GM21576 (cell line): Measurements from ENCODE around the gene DPM1.

Experiments used
- ATAC-seq: cut with Tn5 transposase; IDR thresholded peaks from one replicate; pipeline ENCODE4 v1.9.1; 2021; ENCODE audit warnings: mild to moderate bottlenecking, moderate library complexity; ENCODE audit not compliant: unreplicated experiment

DPM1 gene

DNA sequence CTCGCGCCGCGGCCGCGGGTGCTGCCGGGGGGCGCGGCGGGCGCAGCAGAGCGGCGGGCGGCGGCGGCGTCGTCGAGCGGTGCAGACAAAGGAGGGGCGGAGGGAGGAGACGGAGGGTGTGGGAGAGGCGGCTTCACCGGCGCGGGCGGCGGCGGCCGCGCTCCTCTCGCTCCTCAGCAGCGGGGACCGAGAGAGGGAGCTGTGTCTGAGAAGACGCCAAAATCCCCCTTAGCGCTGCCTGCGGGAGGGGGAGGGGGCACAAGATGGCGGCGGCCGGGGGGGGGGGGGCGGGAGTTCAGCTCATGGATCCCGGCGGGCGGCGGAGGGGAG, 27.4 kb downstream of the DPM1 start:
- peak; percentile 14 for ATAC-seq

DNA sequence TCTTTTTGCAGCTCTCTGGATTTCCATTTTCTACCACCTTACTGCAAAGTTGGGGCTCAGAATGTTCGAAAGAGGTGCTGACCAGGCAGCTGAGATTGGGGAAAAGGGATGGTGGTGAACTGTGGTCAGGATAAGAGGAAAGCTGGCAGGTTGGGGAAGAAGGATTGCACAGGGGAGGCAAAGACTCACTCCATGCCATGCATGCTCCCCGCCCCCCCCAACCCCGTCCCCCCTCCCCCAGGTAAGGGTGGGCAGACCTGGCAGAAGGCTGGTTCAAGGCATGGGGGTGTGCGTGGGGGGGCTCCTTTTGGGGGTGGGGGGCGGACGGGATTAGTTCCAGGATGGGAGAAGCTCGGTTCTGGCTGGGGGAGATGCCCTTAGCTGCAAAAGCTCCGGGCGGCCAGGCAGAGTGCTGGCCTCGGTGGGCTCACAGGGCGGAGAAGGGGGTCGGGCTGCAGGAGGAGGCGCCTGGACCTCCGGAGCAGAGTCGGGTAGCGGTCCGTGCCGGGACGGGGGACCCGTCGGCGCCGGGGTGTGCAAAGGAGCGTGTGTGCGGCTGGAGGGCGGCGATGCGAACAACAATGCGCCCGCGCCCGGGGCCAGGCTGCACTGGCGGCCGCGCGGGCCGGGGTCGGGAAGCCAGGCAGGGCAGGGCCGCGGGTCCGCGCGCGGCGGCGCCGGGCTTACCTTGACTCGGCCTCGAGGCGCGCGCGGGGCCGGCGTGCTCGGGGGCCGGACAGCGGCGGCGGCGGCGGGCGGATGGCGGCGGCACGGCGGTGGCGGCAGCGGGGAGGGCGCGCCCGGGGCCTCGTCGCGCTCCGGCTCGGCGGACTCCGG, 28.0 kb downstream of the DPM1 start:
- peak; percentile 1 for ATAC-seq

DNA sequence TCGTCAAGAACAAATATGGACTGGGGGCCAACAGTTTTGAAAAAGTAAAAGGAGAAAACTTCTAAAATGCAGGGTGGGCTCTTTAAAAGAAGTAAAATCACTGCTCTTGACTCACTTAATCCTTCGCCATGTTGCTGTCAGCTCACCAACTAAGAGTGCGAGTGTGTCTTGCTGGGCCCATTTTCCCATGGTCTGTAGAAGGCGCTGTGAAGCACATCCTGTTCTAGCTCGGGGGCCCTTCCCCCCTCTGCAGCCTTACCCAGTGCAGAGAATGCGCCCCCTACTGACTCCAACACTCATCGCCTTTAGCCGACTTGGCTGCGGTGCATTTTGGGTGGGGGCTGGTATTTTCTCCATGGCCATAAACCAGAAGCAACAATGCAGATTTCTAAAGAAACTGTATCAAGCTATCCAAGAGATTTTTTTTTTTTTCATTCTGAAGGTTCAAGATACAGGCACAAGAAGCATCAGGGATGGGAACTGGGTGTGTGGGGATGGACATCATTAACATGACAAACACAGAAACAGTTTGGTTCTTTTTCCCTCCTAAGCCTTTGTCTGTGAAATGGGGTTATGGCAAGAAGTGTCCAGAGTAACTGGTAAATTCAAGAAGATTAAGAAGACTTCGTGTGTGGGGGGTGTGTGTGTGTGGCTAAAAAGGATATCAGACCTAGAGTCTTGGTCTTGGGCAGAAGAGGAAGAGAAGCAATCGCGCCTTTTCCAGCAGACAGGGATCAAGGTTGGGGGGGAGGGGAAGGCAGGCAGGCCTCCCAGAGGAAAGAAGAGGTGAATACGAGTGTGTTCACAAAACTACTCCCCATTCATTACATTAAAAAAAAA, 28.8 kb downstream of the DPM1 start:
- peak; percentile 63 for ATAC-seq

DNA sequence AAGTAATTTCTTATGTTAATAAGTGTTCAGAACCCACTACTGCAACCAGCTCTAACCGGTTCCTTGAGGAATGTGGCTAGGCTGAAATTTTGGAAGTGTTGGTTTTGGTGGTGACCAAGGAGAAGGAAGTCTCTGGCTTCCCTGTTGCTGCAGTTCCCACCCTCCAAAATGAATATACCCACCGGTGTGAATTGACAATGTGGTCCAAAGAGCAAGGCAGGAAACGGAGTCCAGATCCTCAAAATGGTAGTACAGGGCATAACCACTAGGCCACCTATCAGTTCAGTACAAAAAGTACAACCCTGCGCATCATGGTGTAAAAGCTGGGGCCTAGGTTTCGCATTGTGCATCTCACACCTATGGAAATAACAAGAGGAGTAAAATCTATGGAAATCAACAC, 29.9 kb downstream of the DPM1 start:
- no peak for ATAC-seq

DNA sequence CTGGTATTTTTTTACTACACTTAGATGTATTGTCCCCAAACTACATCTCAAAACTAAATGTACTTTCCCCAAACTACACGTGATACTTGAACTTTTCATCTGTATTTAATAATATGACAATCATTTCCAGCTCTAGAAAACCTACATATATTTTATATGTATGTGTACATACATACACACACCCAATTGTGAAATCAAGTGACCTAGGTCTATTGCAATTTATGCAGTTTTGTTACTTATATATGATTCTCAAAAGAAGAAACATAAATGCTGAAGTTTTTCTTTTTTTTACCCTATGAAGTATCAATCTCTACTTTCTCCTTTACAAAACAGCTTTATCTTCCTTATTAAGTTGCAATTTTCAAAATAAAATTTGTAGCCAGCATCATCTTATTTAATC, 31.8 kb downstream of the DPM1 start:
- no peak for ATAC-seq

DNA sequence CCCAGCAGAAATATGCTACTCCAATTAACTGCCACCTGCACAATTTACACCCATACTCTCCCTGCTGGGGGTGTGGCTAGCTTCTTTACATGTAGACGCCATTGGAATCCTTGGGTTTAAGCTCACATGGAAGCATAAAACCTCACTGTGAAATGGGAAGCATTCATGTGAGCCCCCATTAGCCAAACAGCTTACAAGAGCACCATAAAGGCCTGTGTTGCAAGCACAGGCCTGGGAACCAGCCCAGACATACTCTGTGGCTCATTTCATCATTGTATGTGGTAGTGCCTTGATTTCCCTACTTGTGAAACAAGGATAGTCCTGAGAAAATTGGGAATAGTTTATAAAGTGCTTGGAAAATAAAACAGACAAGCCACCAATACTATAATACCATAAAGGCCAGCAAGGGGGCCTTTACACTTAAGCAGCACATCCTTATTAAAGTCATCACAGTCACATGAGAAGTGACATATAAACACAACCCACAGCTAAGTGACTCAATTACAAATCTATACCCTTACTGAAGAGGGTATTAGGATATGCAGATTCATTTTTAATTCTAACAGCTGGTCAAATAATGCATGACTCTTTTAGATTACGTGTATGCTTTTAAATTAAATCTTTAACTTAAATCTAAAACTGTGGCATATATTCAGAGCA, 33.9 kb downstream of the DPM1 start:
- ATAC-seq = no peak

DNA sequence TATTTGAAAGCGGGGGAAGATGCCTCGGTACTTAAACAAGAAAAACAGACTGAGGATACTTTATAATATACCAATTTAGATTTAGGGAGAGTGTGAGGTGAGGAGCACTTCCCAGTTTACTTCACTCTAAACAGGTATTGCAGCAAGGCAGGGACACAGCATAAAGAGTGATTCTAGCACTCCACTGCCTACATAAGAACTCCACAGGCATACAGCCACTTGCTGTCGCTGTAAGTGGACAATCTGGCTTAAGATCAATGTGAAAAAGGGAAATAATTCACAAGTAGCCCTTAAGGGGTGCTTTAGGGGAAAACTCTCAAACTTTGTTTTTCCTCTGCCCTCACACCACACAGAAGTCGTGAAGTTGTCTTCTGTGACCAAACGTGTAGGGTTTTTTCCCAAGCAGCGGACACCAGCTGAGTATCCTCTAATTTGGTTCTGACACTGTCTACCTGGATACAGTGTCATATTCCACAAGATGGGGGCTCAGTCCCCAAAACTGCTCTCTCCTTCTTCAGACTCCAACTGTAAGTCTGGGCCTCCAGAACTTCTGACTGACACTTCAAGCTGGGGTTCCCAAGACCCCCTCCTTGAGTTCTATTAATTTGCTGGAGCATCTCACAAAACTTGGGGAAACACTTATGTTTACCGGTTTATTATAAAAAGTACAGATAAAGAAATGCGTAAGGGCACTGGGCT, 36.4 kb downstream of the DPM1 start:
- ATAC-seq = no peak

DNA sequence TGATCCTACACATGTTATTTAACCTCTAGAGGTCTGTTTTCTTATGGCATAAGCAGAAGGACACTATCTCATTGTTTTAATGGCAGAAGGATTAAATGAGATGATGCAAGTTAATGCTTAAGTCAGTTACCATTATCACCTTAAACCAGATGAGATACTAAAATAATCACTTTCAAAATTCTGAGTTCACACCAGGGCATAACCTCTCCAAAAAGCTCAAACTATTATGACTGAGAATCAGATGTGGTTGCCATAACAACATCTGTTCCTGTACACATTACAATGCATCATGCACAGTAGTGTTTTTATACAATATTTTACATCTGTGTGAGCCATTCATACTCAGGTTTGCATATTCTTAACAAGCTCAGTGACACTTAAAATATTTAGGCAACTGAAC, 37.3 kb downstream of the DPM1 start:
- no peak for ATAC-seq

DNA sequence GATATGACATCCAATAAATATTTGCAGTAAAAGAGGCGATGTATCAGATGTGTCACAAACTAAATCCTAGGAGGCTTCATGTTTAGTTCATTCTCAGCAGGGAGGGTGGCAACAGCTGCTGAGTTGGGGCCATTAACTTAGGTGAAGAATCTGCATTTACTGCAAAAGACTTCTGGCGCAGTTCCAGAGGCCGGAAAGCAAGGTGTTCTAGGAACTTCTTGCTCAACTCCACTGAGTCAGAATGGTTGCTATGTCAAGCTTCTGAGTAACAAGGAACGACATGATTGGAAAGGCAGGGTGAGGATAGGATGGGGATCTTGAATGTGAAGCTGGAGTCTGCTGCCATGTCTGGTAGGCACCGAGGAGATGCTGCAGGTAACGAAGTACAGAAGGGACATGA, 38.8 kb downstream of the DPM1 start:
- no peak for ATAC-seq

DNA sequence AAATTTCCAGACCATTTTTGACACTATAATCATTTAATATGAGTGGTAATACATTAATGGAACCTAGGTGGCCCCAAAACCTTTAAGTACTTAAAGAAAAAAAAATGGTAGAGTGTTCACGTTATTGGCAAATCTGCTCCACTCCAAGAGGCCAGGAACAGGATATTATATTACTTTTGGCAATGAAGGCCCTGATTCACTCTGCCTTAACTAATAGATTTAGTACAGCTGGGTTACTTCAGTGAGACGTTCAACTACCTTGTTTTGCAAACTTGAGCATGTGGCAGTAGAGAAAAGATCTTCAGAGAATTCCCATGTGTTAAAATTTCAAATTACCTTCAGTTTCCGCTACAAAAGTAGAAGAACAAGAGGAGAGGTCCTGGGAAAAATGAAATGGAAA, 39.9 kb downstream of the DPM1 start:
- ATAC-seq = no peak

DNA sequence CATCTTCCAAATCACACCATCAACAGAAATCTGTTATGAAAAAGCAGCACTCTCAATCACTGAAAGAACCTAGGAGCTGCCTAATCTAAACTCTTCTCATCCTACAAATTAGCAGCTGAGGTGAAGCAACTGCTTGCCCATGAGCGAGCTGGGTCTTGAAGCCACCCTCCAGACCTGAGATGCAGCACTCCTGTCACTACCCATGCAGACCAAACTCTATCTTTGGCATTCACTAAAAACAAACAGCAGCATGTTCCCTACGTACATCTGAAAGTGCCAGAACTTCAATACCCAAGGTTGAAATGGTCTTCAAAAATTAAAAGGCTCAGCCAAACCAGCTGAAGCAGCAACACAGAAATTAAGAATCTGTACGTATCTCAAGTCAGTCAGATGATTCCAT, 41.4 kb downstream of the DPM1 start:
- no peak for ATAC-seq

DNA sequence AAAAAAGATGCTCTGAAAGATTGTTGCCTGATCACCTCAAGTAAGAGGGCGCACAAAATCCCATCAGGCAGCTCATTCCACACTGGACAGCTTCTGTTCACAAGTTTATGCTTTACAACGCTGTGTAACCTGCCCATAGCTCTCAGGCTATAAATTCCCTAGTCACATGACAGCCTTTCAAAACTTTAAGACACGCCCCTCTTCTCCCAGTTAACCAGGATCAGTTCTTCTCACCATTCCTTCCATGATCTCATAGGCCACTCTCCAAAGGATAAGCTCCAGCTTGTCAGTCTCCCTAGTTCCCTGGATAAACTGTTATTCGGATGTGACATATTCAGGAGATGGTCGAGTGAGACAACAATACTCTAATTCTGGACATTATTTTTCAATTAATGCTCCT, 42.1 kb downstream of the DPM1 start:
- no peak for ATAC-seq

DNA sequence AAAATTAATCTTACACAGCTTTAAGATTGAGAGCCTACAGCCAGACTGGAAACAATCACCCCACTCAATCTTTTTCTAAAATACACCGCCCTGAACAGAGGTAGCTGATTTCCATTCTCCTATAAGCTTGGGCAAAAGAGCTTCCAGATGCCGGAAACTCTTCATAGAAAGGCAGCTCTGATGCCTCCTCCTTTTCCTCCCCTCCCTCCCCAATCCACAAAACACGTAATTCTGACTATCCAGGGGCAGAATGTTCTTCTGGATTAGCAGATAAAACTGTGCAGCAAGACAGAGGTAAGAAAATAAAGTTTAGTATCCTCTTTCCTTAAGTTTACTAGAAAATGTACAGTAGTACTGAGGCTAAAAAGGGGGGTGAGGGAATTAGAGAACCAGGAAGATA, 42.9 kb downstream of the DPM1 start:
- ATAC-seq = no peak

DNA sequence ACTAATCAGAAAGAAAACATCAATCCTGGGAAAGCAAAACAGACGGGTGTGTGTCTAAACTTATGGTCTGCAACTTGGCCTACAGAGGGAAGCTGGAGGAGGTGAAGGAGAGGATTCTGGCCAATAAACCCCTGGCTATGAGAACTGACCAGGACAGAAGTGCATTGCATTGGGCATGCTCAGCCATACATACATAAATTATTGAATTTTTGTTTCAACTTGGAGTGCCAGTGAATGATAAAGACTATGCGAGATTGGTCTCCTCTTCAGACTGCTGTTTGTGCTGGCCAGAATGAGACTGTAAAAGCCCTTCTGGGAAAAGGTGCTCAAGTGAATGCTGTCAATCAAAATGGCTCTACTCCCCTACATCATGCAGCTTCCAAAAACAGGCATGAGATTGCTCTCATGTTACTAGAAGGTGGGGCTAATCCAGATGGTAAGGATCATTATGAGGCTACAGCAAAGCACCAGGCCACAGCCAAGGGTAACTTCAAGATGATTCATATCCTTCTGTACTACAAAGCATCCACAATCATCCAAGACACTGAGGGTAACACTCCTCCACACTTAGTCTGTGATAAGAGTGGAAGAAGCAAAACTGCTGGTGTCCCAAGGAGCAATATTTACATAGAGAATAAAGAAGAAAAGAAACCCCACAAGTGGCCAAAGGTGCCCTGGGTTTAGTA, 44.5 kb downstream of the DPM1 start:
- ATAC-seq = no peak

DNA sequence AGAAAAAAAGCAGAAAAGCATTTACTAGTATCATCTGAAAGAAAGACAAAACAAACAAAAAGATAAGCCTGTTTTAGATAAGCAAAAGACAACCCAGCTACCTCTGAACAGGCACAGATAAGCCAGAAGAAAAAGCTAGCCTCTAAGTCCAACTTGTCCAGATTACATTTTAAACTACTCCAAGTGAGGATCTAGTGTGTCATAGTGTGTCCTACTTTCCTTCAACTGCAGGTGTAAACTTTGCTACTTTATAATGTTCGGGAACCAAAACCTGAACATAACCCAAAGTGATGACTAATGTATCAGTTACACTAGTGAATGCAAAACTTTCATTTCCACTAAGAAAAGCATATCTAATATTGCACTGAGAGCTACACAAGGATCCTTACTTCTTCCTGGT, 46.6 kb downstream of the DPM1 start:
- ATAC-seq = no peak

DNA sequence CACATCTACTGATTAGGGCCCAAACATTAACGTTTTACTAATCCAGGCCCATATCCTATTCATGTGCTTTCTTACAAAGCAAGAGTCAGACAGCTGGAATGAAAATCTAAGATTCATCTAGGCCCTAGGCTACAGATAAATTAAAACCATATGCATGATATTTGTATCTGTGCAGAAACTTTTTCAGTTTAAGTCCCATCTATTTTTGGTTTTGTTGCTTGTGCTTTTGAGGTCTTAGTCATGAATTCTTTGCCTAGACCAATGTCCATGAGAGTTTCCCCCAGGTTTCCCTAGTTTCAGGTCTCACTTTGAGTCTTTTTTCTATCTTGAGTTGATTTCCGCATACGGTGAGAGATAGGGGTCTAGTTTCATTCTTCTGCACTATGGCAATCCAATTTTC, 47.3 kb downstream of the DPM1 start:
- ATAC-seq = no peak

DNA sequence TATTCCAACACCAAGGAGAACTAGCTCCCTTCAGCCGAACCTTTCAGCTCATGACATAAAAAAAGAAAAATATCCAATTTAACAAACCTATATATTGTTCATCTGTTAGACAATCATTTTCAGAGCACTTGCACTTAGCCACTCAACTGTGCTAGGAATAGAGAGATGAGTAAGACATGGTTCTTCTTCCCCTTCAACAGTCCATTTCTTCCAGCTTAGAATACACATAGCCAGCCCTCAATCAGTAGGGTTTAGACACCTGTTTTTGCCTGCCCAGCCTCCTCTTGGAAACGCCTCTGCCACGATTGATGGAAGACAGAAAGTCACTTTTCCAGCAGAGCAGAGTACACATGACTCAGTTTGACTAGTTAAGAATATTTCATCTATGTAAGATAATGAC, 48.9 kb downstream of the DPM1 start:
- ATAC-seq = no peak

DNA sequence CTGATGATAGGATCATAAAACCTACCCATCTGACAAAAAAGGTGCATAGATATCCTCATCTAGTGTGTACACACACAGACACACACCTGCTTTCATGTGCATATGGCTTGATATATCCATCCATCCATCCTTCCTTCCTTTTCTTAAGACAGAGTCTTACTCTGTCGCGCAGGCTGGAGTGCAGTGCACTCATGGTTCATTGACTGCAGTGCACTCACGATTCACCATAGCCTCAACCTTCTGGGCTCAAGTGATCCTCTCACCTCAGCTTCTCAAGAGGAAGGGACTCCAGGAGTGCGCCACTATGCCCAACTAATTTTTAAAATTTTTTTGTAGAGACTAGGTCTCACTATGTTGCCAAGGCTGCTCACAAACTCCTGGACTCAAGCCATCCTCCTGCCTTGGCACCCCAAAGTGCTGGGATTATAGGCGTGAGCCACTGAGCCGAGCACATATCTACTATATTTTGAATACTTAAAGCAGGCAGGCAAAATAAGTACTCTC, 54.2 kb downstream of the DPM1 start:
- no peak for ATAC-seq

DNA sequence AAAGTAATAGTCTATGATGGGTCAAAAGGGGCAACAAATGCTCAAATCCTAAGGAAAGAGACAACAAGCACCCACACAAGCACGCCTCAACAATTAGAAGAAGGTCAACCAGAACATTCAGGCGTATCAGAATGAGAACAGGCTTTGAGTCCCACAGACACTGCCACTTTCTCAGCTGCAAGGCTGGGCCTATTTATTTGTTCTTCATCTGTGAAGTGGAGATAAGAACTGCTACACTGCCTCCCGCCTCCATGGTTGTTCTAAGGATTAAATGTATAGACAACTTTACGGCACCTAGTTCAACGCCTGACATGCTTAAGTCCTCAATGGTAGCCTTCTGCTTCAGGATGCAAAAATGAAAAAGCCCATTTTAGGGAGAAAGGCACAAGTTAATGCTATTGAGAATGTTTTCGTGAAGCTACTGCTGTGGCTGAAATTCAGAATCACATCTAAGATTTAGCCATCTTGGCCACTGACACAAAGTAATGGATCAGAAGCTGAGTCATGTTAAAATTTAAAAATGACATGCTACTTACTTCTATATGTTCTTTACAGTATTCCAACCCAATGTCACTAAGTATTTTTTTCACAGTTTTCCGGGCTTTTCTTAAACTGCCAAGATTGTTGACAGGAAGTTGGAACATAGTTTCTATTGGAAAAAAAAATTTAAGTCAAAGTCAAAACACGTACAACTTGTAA, 54.8 kb downstream of the DPM1 start:
- no peak for ATAC-seq

DNA sequence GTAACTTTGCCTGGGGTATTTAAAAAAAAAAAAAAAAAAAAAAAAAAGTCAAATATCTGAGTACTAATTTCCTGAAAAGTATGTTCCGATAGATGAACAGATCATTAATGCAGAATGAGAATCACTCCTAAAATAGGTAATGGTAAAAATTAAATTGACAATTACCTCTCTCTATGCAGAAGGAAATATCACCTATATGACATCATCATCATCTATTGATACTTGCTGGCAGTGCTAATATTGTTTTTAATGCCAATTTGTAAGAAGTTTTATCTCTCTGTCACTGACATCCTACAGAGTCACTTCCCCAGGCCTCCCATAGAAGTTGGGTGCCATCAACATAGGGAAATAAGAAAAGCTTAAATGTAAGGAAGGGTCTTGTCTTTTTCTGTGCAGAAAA, 57.0 kb downstream of the DPM1 start:
- no peak for ATAC-seq
